Suppressor macrophage treated with lipopolysaccharide for 1 hour (primary cell): ENCODE results near the gene CAMKMT.
A peak's percentile ranks its signal among the peaks of the same experiment; 100 is the strongest.

ENCODE experiments used
- DNase-seq, 3 donors: peaks; one replicate each; pipeline ENCODE4 v3.0.0-alpha.2; 2020 to 2022

Gene CAMKMT

DNA sequence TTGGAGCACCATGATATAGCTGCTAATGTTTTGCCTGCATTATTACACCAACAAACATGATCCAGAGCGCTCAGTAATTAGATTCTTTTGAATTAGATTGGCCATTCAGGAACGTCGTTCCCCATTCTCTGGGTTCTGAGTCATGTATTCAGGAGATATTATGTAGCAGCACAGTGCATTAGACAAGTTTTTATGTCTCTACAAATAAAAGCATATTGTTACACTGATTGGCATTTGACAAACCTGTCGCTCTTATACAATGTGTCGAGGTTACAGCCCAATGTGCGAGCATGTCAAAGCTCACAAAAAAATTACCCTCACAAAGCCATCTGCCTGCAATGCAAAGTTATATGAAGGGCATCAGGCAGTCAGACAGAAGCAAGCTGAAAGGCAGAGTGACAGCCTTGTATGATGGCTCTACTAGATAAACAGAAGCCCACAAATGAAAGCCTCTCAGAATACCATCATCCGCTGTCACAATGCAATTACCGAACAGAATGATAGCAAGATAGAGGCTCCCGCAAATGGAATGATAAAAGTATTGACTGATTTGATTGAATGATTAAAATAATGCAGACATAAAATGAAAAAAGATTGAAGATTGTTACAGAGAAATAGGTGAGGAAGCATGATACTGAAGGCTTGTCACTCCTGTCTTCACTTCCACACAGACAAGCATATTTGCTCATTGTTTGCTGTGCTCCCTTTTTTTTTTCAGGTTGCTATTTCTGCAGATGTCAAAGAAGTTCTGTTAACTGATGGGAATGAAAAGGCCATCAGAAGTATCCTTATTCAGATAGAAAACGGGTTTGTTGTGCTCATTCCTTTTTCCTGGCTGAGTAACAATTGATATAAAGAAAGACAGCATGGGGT is 345.2 kb downstream of the CAMKMT start:
- no peak for DNase-seq

DNA sequence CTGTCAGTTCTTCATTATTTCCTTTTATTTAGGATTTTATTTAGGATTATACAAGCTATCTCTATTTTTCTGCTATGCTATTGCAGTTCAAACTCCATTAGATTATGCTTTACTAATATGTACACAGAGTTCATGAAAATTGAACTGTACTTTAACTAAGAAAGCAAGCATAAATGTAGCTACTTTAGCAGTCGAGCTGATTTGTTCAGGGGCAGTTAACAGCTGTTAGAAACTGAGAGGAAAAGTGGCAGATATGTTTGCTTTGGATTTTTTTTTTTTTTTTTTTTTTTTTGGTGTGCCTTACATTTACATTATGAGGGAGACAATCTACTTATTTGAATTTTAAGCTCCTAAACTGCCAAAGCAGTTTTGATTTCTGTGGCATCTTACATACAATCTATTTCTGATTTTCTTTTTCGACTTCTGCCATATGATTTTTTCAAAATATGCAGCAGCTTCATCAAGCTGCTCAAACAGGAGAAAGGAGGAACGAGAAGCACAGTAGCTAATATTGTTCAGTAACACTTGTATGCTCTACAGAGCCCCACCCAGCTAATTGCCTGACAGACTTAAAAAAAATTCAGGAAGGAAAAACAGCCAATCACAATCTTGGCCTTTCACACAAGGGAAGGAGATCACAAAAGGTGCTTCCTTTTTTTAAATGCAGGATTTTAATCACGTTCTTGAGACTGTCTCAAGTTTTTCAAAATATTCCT is 346.4 kb downstream of the CAMKMT start:
- peak; percentile 61 to 70 (median 62) for DNase-seq

DNA sequence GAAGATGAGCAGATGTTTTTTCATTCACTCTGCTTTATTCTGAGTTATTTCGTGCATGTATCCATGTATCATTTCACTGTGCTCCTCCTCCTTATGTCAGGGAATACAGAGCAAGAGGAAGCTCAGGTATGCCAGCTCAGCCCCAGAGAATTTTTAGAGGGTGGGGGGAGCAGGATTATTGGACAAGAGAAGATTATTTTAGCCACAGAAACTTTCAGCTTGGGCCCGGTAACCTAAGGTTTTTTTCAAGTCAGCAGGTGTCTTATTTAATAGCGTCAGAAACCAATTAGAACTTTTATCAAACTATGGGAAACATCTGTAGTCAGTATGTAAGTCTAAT is 346.9 kb downstream of the CAMKMT start:
- DNase-seq = no peak

DNA sequence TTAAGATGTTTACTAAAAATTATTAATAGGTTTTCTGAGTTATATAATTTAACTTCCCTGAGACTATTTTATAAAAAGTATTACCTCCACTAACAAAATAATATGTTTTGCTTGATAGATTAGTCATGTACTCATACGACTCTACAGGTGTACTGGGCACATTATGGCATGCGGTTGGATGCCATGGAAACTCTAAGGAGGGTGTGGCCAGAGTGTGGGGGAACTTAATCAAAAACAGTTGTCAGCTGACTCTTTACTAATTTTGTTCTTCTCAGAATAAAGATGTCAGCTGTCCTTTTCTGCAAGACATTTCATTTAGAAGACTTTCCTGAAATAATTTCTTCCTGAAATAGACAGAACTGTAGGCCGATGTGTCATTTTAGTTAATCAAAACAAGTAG is 351.4 kb downstream of the CAMKMT start:
- no peak for DNase-seq

DNA sequence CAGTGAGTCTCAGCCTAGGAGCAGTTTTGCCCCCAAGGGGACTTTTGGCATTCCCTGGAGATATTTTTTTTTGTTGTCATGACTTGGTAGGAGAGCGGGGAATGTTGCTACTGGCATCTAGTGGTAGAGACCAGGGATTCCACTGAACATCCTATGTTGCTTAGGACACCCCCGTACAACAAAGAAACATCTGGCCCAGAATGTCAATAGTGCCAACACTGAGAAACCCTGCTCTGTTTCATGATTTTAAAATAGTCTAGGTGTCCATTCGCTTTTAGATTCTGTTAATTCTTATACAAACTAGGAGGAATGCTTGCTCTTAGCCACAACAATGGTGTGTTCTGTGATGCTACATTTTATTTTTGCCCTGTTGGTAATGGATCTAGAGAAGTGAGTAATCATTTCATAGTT is 353.9 kb downstream of the CAMKMT start:
- no peak for DNase-seq

DNA sequence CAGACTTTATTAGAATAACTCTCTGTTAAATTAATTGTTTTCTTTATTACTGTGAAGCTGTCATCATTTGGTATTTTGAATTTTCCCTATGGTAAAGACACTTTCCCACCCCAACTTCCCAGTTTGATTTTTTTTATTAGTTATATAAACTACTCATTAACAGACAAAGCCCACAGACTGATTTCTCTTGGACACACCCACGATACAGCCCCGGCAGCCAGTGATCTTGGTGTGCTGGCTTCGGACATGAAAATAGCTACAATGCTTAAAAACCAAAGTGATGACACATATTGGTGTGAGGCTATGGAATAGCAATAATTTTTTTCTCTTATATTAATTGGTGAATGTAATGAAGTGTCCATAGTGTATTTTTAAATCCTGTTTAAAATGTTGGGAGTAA is 354.4 kb downstream of the CAMKMT start:
- DNase-seq = no peak

DNA sequence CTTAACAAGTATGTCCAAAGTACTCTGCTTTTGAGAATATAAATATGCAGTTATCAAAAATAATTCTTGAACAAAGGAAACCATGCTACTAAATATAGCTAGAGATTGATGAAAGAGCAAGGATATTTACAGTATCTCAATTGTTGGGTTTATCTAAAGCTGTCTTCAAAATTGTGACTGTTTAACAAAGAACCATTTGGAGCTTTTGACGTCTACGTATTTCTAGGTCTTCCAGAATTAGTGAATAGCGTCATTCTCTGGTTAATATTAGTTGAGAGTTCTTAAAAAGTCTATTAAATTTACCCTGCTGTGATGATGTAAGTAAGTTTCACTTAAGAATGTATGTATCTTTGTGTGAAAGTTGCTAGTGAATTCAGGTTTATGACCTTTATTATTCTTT is 356.7 kb downstream of the CAMKMT start:
- no peak for DNase-seq

DNA sequence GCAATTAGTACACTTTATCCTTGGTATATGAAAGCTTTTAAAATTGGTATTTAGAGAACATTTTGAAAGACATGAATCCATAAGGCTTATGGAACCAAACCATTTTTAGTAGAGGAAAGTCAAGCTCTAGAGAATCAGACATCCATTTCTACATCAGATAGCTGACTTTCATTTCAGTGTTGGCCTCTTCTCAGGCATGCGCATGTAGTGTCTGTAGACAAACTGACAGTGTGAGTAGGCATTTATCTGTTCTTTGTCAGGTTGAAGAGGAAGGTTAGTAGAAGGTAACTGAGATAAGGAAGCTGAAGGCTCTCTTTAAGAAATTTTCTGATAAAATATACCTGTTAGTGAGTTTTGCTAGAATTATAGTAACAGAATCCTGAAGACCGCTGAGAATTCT is 357.8 kb downstream of the CAMKMT start:
- DNase-seq = no peak

DNA sequence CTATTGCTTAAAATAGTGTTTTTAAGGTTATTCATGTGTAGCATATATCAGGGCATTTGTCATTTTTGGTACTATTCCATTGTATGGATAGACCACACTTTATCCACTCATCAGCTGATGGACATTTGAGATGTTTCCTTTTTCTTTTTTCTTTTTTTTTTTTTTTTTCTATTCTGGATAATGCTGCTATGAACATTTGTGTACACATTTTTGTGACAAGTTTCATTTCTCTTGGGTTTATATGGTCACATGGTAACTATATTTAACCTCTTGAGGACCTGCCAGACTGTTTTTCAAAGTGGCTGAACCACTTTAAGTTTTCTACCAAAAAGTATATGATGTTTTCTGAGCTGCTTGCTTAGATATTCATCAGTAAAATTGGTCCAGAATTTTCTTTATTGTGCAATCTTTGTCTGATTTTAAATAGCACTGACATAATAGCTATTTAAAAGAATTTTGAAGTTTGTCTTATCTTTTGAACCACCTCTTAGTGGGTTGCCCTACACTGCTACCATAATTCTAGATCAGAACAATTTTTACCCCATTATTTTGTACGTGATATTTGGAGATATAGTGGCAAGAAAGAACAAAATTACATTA is 360.4 kb downstream of the CAMKMT start:
- DNase-seq = no peak

DNA sequence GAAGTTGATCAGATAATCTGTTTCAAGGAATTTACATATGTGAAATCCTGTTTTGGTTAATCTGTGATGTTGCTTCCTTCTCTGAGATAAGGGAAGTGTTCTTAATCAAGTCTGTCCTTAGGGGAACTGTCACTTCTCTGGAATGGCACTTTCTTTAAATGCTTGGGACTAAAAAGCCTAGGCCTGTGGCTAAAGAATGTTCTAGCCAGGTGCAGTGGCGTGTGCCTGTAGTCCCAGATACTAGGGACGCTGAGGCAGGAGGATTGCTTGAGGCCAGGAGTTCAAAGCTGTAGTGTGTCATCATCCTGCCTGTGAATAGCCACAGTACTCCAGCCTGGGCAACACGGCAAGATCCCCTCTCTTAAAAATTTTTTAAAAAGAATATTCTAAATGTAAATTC is 362.2 kb downstream of the CAMKMT start:
- peak in 1 of 3 donors; percentile 11 for DNase-seq

DNA sequence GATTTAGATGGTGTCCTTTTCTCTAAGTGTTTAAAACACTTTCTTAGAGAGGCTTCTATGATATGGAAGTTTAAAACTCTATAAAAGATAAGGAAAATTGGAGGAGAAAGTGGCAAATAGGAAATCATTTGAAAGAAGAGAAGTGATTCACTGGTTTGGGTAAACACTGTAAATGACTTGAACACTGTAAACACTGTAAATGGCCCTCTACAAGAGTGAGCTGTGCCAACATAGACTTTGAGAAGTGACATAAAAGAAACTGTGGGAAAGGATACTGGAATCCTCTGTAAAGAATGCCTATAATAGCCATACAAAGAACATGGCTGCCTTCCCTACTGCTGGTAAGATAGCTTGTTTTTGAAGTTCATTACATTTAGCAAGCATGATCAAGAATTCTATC is 368.8 kb downstream of the CAMKMT start:
- DNase-seq = no peak

DNA sequence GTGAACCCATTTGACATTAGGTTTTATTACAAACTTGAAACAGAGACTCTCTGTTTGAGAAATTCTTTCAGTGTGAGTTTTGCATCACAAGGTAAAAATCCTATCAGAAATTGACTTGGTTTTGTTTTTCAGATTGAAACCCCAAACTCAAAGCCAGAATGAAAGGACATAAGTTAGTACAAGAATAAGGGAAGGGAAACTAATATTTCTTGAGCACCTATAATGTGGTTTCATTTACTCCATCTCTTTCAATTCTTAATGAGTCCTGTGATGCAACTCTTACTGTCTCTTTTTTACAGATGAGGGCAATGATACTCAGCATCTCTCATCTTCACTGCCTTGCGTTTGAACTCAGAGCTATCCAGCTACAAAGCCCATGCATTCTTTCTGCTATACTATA is 369.8 kb downstream of the CAMKMT start:
- no peak for DNase-seq

DNA sequence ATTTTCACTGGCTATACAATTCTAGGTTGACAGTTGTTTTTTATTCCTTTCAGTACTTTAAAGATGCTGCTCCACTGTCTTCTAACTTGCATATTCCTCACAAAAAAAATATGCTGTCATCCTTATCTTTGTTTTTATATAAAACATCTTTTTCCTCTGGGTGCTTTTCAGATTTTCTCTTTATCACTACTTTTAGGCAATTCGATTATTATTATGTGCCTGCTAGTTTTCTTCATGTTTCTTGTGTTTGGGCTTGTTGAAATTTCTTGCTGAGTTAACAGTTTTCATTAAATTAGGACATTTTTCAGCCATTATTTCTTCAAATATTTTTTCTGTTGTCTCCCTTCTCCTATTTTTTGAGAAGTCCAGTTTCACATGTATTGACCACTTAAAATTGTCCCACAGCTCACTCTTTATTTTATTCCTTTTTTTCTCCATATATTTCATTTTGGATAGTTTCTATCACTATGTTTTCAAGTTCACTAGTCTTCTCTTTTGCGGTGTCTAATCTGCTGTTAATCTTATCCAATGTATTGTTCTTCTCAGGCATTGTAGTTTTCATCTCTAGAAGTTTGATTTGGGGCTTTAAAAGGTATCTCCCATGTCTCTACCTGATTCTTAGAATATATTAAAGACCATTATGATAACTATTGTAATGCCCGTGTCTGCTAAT is 374.7 kb downstream of the CAMKMT start:
- no peak for DNase-seq

DNA sequence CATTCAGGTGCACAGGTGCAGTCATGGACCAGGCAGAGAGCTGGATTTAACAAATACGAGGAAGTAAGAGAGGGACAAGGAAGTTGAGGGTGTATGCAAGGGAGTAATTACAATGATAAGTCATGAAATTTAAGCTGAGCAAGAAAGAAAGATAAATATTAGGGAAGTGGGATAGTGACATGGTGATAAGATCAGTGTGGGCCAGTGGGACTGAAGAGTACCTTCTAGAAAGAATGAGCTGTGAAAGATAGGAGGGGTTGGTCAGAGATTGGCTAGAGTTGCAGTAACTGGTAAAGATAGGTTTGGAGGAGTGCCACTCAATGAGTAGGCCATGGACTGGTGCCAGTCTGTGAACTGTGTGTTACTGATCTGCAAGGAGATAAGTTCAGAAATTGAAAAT is 378.9 kb downstream of the CAMKMT start:
- no peak for DNase-seq

DNA sequence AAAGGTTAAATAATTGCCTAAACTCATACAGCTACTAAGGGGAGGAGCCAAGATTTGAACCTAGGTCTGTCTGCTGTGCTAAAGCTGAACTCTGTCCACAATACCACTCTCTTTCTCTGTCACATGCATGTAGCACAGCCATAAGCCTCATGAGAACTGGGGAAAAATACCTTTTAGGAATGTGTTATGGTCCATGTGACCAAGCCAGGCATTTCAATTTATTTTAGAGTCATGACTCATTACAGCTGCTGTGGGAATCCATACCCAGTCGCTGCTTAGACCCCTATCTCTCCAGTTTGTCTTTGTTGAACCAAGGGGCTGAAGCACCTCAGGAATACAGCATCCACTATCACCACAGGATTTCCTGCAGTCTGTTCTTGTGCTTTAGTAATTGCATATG is 379.8 kb downstream of the CAMKMT start:
- DNase-seq = no peak

DNA sequence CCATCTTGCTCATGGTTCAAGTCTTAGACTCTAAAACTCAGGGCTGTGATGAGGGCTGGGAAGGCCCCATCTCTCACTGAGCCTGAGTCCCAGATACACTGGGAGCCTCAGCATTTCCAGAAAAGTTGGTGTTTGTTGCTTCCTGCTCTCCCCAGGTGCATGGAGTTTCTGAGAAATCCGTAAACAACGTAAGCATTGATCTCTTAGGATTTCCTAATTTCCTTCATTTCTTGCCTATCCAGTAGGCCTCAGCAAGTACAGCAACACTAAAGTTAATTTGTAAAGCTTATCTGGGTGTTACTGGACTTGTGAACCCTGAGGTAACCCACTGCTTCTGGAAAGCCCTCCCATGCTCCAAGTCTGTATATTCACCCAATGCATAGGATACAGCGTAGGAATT is 380.3 kb downstream of the CAMKMT start:
- no peak for DNase-seq

DNA sequence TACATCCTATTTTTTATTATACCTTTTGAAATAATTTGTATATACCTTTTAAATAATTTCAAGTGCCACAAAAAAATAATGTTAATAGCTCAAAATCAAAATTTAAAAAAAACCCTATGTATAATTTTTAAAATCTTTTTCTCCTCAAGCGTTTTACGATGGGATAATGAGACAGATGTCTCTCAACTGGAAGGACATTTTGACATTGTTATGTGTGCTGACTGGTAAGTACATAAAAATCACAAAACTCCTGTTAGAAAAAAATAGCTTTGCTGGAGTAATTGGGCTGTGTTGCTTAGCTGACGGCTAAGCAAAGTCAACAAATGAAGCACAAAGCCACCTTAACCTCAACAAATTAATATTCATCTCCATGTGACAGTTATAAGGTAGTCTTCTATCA is 381.7 kb downstream of the CAMKMT start:
- DNase-seq = no peak

DNA sequence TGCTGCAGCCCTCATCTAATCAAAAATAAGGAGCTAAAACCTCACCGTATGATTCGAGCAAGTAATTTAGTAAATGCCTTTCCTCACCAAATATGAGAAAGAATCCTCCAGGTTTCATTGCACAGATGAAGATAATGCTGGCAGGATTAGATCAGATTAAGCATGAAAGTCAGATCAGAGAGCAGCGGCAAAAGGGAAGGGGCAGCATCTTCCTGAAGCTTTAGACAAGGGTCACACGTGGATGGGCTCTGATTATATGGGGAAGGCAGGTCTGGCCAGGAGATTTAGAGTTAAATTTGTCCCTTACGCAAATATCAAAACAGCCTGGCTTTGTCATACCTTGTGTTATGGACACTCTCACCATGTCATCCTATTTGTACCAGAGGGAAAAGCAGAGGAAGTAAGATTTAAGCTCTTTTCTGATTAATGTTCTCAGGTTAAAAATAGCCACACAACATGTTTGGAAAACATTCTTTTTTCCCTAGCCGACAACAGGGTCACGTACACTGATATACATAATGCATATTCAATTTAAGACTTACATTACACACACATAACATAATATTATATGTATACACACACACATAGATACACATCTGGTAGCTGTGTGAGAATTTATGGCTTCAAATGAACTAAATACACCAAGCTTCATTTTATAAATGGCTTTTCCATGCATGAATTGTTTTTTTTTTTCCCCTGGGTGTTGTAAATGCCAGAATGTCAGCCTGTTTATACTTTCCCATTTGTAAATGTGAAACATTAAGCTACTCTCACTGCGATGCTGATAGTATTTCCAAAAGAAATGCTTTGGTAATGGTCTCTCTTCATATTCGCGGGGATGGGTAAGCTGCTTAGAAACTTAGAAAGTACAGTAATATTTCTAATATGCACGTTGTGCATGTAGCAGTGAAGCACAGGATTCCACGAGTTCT is 383.5 kb downstream of the CAMKMT start:
- no peak for DNase-seq

DNA sequence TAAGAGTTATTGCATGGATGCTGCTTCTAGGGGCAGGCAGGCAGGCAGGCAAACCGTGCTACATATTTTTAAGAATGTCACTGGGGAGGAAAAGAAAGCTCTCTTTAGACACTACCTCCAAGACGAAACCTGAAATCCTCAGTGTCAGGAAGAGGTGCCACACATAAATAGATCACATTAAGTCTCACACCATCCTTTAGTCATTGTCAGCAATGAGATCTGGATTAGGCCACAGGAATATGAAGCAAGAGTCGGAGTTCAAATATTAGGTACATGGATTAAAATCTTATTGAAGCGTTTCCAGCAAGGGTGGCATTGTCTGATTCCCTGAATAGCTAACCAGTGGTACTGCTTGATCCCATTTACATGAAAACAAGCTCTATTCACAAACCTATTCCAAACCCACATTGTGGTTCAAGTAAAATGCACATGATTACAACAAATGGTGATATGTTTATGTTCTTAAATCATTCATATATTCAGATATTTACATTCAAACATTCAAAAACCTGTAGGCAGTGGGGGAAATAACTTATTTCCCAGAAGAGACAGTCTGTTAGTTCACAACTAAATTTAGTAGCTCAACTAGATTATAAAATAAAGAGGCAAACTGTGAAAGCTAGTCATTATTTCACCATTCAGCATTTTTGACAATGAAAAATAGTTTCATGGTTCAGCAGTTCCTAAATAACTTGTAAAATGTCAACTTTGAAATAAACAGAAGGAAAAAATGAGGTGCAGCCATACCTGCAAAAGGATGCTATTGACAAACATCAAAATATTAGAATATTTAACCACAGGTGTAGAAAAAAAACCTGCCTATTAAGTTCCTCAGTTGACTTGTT is 384.4 kb downstream of the CAMKMT start:
- DNase-seq = no peak

DNA sequence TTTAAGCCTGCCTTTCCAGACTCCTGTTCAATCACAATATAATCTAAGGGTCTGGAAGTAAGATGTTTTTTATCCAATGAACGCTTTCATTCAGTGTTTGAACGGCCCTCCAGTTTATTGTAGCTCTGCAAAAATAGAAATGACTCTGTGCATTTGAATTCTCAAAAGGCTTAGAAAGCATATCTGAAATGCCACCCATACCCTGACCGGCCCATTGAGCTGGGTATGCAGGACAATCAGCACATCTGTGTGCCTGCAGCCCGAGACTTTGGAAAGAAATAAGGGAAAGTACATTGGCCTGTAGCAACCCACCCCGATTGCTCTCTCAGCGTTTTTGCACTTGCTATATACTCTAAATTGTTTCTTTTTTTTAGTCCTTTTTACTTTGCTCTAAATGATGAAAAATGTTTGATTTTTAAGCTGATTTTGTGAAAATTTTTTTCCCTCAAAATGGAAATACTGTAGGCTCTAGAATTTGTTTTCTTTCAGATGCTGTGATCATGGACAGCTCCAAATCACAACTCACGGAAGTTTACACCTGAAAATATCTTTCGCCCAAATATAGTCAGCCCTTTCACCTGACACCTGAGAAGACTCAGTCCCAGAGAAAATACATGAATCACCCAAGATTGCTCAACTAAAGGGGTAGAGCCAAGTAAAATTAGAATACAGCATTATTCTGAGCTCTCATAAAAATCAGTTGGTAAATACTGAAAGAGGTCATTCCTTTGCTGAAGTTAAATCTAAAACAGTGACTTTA is 385.3 kb downstream of the CAMKMT start:
- no peak for DNase-seq

DNA sequence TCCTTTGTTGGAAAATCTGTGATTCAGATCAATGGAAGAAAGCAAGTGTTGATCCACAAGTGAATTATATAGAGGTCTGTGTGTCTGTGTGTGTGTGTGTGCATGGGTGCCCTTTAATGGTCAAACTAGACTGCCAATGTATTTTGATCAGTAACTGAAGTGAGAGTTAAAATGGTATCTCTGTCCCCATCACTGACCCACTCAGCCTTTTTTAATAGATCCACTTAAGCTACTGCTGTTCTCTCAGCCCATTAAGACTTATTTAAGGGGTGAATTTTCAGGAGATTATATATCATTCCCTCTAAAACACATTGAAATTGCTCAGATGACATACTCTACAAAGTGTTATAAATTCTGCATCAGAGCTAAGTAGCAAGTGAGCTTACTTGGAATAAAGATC is 386.0 kb downstream of the CAMKMT start:
- DNase-seq = no peak
